Endodermal cell (in vitro differentiated cells): ENCODE measurements around the gene LOXL3. TPM values are rescaled to one million over a fixed set of nuclear protein-coding genes. Genes with fewer than 3 reads are reported as not detected.
A peak's percentile ranks its signal among the peaks of the same experiment; 100 is the strongest.

ENCODE experiments used
- DNase-seq: peaks from one replicate; pipeline ENCODE4 v3.0.0-alpha.2; 2017
- H3K27ac ChIP-seq: 2 replicates; pipeline ENCODE4 v1.5.1; 2013; ENCODE audit warnings: mild to moderate bottlenecking, low read depth, low read length, moderate library complexity
- H3K27me3 ChIP-seq: 2 replicates; pipeline ENCODE4 v1.6.1; 2013; ENCODE audit warnings: mild to moderate bottlenecking, low read length, moderate library complexity; ENCODE audit not compliant: insufficient read depth, control insufficient read depth, poor library complexity, severe bottlenecking
- H3K36me3 ChIP-seq: 2 replicates; pipeline ENCODE4 v1.7.0; 2013; ENCODE audit warnings: mild to moderate bottlenecking, low read length, moderate library complexity; ENCODE audit not compliant: control insufficient read depth, insufficient read depth
- H3K4me1 ChIP-seq: one replicate; pipeline ENCODE4 v1.7.0; 2013; ENCODE audit warnings: low read length; ENCODE audit not compliant: control insufficient read depth, insufficient read depth
- H3K4me3 ChIP-seq: 2 replicates; pipeline ENCODE4 v1.5.1; 2013; ENCODE audit warnings: mild to moderate bottlenecking, low read length, moderate library complexity
- H3K9ac ChIP-seq: 2 replicates; pipeline ENCODE4 v1.6.1; 2013; ENCODE audit warnings: mild to moderate bottlenecking, low read length, moderate library complexity; ENCODE audit not compliant: poor library complexity, severe bottlenecking; ENCODE audit errors: extremely low read depth
- H3K9me3 ChIP-seq: 2 replicates; pipeline ENCODE4 v1.6.1; 2013; ENCODE audit warnings: mild to moderate bottlenecking, low read length, moderate library complexity; ENCODE audit not compliant: control insufficient read depth
- H3K27ac Mint-ChIP-seq: 2 replicates; pipeline ENCODE4 v1.8.0; 2020; ENCODE audit warnings: mixed read lengths
- H3K27me3 Mint-ChIP-seq: 2 replicates; pipeline ENCODE4 v1.8.0; 2021; ENCODE audit warnings: mild to moderate bottlenecking, mixed read lengths; ENCODE audit not compliant: insufficient read depth
- H3K36me3 Mint-ChIP-seq: 2 replicates; pipeline ENCODE4 v1.8.0; 2020; ENCODE audit warnings: low read depth, mixed read lengths
- H3K4me1 Mint-ChIP-seq: 2 replicates; pipeline ENCODE4 v1.8.0; 2020; ENCODE audit warnings: mixed read lengths
- H3K4me3 Mint-ChIP-seq: 2 replicates; pipeline ENCODE4 v1.8.0; 2020; ENCODE audit warnings: mild to moderate bottlenecking, moderate library complexity, mixed read lengths
- H3K9me3 Mint-ChIP-seq: 2 replicates; pipeline ENCODE4 v1.8.0; 2020; ENCODE audit warnings: mild to moderate bottlenecking, mixed read lengths
- CTCF ChIP-seq: fragments of 200-600 bp; sonication (generic); conservative IDR thresholded peaks from 2 replicates; pipeline ENCODE4 v1.5.0; 2021; ENCODE audit warnings: antibody characterized with exemption, mild to moderate bottlenecking
- WGBS, 2 experiments: methylation state at CpG; one replicate each; pipeline versions ENCODE4 v1.1.5 to v1.1.7; 2013; ENCODE audit warnings: missing lambda C conversion rate in 2 of 2, mixed read lengths in 1 of 2; ENCODE audit not compliant: insufficient coverage in 1 of 2, insufficient read length in 1 of 2; 5-methylcytosine and 5-hydroxymethylcytosine counted together
- total RNA-seq, 2 donors: library from RNA; stranded (reverse); fragmentation: NEBNext Ultra II Directional in 1 of 2; extraction: Animal tissue kit (Norgen Biotek cat#: 25700) in 1 of 2; gene quantifications; 2 replicates in 1 of 2; 3 replicates in 1 of 2; pipeline ENCODE4 v1.2.1, GENCODE V29; 2021

LOXL3 gene
- total RNA-seq, 2 donors from 2014 or later, result 5.4 to 7.6 TPM

- peak overlapping the region; percentile 42 for H3K4me3 Mint-ChIP-seq
- peak; percentile 71 for DNase-seq
- H3K27me3 ChIP-seq, result peaks cover 93% of the 10 kb centered on the region
- H3K36me3 Mint-ChIP-seq, result peaks cover 2% of the 10 kb centered on the region
- no peak overlapping the region for H3K4me3 ChIP-seq
- H3K9ac ChIP-seq, result no peak overlapping the region
- H3K9me3 Mint-ChIP-seq, result peaks cover 9% of the 10 kb centered on the region
- H3K4me1 ChIP-seq, result peaks cover 3% of the 10 kb centered on the region
- H3K9me3 ChIP-seq, result peaks cover 9% of the 10 kb centered on the region
- H3K27me3 Mint-ChIP-seq, result peaks cover 89% of the 10 kb centered on the region
- peaks cover 10% of the 10 kb centered on the region for H3K4me1 Mint-ChIP-seq
- H3K27ac ChIP-seq, result no peak overlapping the region
- TF ChIP-seq CTCF, result no peak
- H3K27ac Mint-ChIP-seq, result no peak overlapping the region
- no peaks in the 10 kb centered on the region for H3K36me3 ChIP-seq
- WGBS, 2 experiments, result 2 to 3% methylated on average over 9 to 52 of the region's 52 CpGs
These were observed 40.0 kb downstream of the LOXL3 start for GRCh38 chr2:74513605-74514367.

- H3K4me1 Mint-ChIP-seq, result peaks cover 18% of the 10 kb centered on the region
- WGBS, 2 experiments, result 3 to 5% methylated on average over 25 to 36 of the region's 36 CpGs
- H3K27me3 ChIP-seq, result peaks cover 85% of the 10 kb centered on the region
These were observed 40.8 kb downstream of the LOXL3 start for GRCh38 chr2:74512744-74513604.

More at GRCh38 chr2:74512744-74513604, 40.8 kb downstream of the LOXL3 start:
- peaks cover 3% of the 10 kb centered on the region for H3K4me1 ChIP-seq
- DNase-seq, result peak; percentile 65
- no peaks in the 10 kb centered on the region for H3K36me3 ChIP-seq
- Mint-ChIP-seq H3K9me3 (peaks cover 9% of the 10 kb centered on the region), H3K27me3 (peaks cover 87% of the 10 kb centered on the region), H3K36me3 (peaks cover 2% of the 10 kb centered on the region), H3K27ac (no peak overlapping the region), H3K4me3 (peak overlapping the region; percentile 42)
- no peak for TF ChIP-seq CTCF
- peaks cover 9% of the 10 kb centered on the region for H3K9me3 ChIP-seq
- no peak overlapping the region for H3K27ac ChIP-seq
- H3K4me3 ChIP-seq, result no peak overlapping the region
- no peak overlapping the region for H3K9ac ChIP-seq
